IPS-18a (cell line): ENCODE data around the gene MAJIN.

Experiments used
- H3K27ac ChIP-seq: one replicate; pipeline ENCODE4 v1.5.1; 2013; ENCODE audit warnings: low read length
- H3K27me3 ChIP-seq: one replicate; pipeline ENCODE4 v1.6.1; 2013; ENCODE audit warnings: mild to moderate bottlenecking, low read length; ENCODE audit not compliant: control insufficient read depth, insufficient read depth
- H3K36me3 ChIP-seq: one replicate; pipeline ENCODE4 v1.6.1; 2013; ENCODE audit warnings: low read depth, low read length; ENCODE audit not compliant: control insufficient read depth
- H3K4me1 ChIP-seq: one replicate; pipeline ENCODE4 v1.6.1; 2013; ENCODE audit warnings: low read depth, low read length; ENCODE audit not compliant: control insufficient read depth
- H3K4me3 ChIP-seq: one replicate; pipeline ENCODE4 v1.5.1; 2013; ENCODE audit warnings: low read length
- H3K9ac ChIP-seq: one replicate; pipeline ENCODE4 v1.6.1; 2013; ENCODE audit warnings: mild to moderate bottlenecking, low read length, moderate library complexity
- H3K9me3 ChIP-seq: one replicate; pipeline ENCODE4 v1.6.1; 2013; ENCODE audit warnings: low read depth, low read length; ENCODE audit not compliant: control insufficient read depth

The MAJIN gene

GRCh38 chr11:64894070-64894811, 77.7 kb downstream of the MAJIN start:
- Histone ChIP-seq H3K27me3 (no peaks in the 10 kb centered on the region), H3K36me3 (no peaks in the 10 kb centered on the region), H3K4me3 (no peak overlapping the region), H3K9me3 (no peaks in the 10 kb centered on the region), H3K9ac (no peak overlapping the region), H3K27ac (no peak overlapping the region), H3K4me1 (no peaks in the 10 kb centered on the region)

- Histone ChIP-seq H3K9me3 (no peaks in the 10 kb centered on the region), H3K4me1 (no peaks in the 10 kb centered on the region), H3K9ac (no peak overlapping the region), H3K27me3 (no peaks in the 10 kb centered on the region), H3K36me3 (no peaks in the 10 kb centered on the region), H3K27ac (no peak overlapping the region), H3K4me3 (no peak overlapping the region)
Observed at GRCh38 chr11:64893194-64894069, 78.5 kb downstream of the MAJIN start.

- H3K27me3 ChIP-seq: no peaks in the 10 kb centered on the region
- H3K9me3 ChIP-seq: no peaks in the 10 kb centered on the region
- H3K36me3 ChIP-seq: no peaks in the 10 kb centered on the region
- no peak overlapping the region for H3K4me3 ChIP-seq
- no peak overlapping the region for H3K27ac ChIP-seq
- no peak overlapping the region for H3K9ac ChIP-seq
- peaks cover 5% of the 10 kb centered on the region for H3K4me1 ChIP-seq
Observed at GRCh38 chr11:64892838-64893193, 79.1 kb downstream of the MAJIN start.

- Histone ChIP-seq H3K4me3 (no peak overlapping the region), H3K27ac (no peak overlapping the region), H3K4me1 (peaks cover 7% of the 10 kb centered on the region), H3K9ac (no peak overlapping the region), H3K9me3 (no peaks in the 10 kb centered on the region), H3K36me3 (no peaks in the 10 kb centered on the region), H3K27me3 (no peaks in the 10 kb centered on the region)
Observed at GRCh38 chr11:64892411-64892831, 79.5 kb downstream of the MAJIN start.

GRCh38 chr11:64891880-64892279, 80.0 kb downstream of the MAJIN start:
- Histone ChIP-seq H3K4me3 (no peak overlapping the region), H3K36me3 (no peaks in the 10 kb centered on the region), H3K9ac (no peak overlapping the region), H3K4me1 (peaks cover 9% of the 10 kb centered on the region), H3K27ac (no peak overlapping the region), H3K9me3 (no peaks in the 10 kb centered on the region), H3K27me3 (no peaks in the 10 kb centered on the region)

GRCh38 chr11:64891215-64891848, 80.6 kb downstream of the MAJIN start:
- Histone ChIP-seq H3K36me3 (no peaks in the 10 kb centered on the region), H3K4me1 (peaks cover 9% of the 10 kb centered on the region)

GRCh38 chr11:64890522-64890939, 81.4 kb downstream of the MAJIN start:
- Histone ChIP-seq H3K4me3 (no peak overlapping the region), H3K27ac (no peak overlapping the region), H3K27me3 (no peaks in the 10 kb centered on the region), H3K9ac (no peak overlapping the region), H3K4me1 (peaks cover 9% of the 10 kb centered on the region), H3K9me3 (no peaks in the 10 kb centered on the region), H3K36me3 (no peaks in the 10 kb centered on the region)

More at GRCh38 chr11:64891215-64891848, 80.6 kb downstream of the MAJIN start:
- Histone ChIP-seq H3K9me3 (no peaks in the 10 kb centered on the region), H3K27me3 (no peaks in the 10 kb centered on the region), H3K27ac (no peak overlapping the region), H3K9ac (no peak overlapping the region), H3K4me3 (no peak overlapping the region)

- H3K4me1 ChIP-seq: peaks cover 9% of the 10 kb centered on the region
- H3K27me3 ChIP-seq: no peaks in the 10 kb centered on the region
- no peak overlapping the region for H3K27ac ChIP-seq
- no peak overlapping the region for H3K9ac ChIP-seq
- no peaks in the 10 kb centered on the region for H3K36me3 ChIP-seq
- no peaks in the 10 kb centered on the region for H3K9me3 ChIP-seq
- no peak overlapping the region for H3K4me3 ChIP-seq
Observed at GRCh38 chr11:64888729-64889511, 83.0 kb downstream of the MAJIN start.

- H3K27ac ChIP-seq: no peak overlapping the region
- H3K9me3 ChIP-seq: no peaks in the 10 kb centered on the region
- H3K4me1 ChIP-seq: peaks cover 9% of the 10 kb centered on the region
- peak overlapping the region; percentile 43 for H3K4me3 ChIP-seq
- peak overlapping the region; percentile 38 for H3K9ac ChIP-seq
- H3K27me3 ChIP-seq: no peaks in the 10 kb centered on the region
- no peaks in the 10 kb centered on the region for H3K36me3 ChIP-seq
Observed at GRCh38 chr11:64888406-64888728, 83.5 kb downstream of the MAJIN start.
